Amygdala (tissue), 56 donors: Measurements from ENCODE around the gene LBHD1.
"Not testable (repeated sequence)": the region's sequence is repeated elsewhere in the genome, so short reads cannot be mapped to it uniquely, and the experiment has no call there.

ENCODE experiments used
- DNase-seq, 56 donors: peaks; one replicate each; lab custom pipeline; 2025; lab: John Stamatoyannopoulos, UW

The LBHD1 gene

GRCh38 chr11:62665599-62666258 is 6.3 kb downstream of the LBHD1 start:
- peak in 26 of 56 donors; percentile 20 to 71 (median 53) for DNase-seq

DNA sequence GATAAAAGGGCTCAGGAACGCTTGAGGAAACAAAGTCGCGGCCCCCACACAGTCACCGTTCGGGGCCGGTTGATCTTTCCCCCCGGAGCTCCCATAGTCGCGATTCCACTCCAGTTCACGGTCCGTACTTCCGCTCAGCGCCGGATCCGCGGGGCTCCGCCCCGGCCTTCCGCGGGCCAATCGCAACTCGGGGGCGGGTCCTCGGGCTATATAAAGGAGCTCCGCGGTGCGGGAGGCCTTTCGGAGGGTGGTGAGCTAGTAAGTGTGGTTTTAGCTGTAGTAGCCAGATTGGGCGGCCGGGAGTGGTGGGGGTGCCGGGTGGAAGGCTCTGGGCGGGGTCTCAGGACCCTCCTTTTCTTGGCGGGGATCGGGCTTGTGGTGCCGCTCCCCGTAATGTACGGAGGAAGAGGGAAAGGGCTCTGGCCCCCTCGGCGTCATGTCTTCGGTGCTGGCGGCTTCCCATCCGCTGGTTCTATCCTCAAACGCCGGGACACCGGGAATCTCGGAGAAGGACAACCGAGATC is 6.9 kb downstream of the LBHD1 start, which contains the start of the genes C11orf98 and CSKMT:
Gene C11orf98, minus strand, starts transcription at position 136 of the 524 bp plus-strand sequence. Its CDS starts 41 bp downstream, at position 95.
Gene CSKMT, plus strand, starts transcription at position 238 of the 524 bp plus-strand sequence. CDS start 568 bp downstream, outside the sequence.
- DNase-seq: peak; percentile 21 to 97 (median 92)

GRCh38 chr11:62664405-62665074 is 7.5 kb downstream of the LBHD1 start:
- peak in 9 of 56 donors; percentile 40 to 72 (median 57) for DNase-seq

DNA sequence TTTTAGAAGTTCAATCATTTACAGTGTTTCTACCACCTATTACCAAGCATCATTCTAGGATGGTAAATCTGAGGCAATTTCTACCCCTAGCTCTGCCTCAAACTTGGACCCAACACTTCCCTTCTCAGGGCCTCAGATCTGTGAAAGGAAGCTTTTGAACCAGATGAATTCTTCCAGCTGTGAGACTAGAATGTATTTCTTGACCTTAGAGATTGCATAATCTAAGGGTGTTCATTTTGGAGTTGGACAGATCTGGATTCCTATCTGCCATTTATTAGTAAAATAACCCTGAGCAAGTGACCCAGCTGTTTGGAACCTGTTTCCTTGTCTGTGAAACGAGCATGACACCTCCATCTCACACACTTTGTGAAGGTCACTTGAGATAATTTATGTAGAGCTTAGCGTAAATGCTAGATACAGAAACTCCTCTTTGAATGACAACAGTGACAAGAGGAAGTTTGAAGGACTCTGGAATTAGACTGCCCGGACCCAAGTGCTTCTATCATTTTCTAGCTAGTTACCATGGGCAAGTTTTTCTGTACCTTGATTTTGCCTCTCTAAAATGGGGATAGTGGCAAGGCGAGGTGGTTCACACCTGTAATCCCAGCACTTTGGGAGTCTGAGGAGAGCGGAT is 15.2 kb downstream of the LBHD1 start:
- DNase-seq: no peak

- no peak for DNase-seq
Measured at GRCh38 chr11:62654297-62654696, 17.8 kb downstream of the LBHD1 start.

- DNase-seq: peak in 2 of 56 donors; percentile 43 to 53
Measured at GRCh38 chr11:62652161-62653006, 19.7 kb downstream of the LBHD1 start.

DNA sequence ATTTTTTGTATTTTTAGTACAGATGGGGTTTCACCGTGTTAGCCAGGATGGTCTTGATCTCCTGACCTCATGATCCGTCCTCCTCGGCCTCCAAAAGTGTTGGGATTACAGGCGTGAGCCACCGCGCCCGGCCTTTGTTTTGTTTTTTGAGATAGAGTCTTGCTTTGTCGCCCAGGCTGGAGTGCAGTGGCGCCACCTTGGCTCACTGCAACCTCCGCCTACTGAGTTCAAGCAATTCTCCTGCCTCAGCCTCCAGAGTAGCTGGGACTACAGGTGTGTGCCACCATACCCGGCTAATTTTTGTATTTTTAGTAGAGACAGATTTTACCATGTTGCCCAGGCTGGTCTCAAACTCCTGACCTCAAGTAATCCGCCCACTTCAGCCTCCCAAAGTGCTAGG is 21.8 kb downstream of the LBHD1 start:
- not testable (repeated sequence) for DNase-seq

- DNase-seq: no peak
Measured at GRCh38 chr11:62649486-62649885, 22.6 kb downstream of the LBHD1 start.

DNA sequence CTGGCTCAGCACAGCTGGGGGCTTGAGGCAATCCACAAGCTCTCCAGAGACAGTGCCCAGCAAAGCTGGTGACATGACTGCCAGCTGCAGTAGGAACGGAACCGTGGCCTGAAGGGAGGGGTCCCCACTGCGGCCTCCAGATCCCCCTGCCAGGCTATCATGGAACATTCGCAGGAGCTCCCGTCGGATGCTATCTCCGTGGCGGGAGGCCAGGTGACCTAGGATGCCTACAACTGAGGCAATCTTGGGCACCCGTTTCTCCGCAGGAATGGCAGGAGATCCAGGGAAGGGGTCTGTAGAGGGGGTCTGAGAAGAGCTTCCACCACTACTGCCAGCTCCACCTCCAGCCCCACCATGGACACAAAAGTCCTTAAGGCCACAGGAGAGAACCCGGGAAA is 23.1 kb downstream of the LBHD1 start:
- DNase-seq: no peak

DNA sequence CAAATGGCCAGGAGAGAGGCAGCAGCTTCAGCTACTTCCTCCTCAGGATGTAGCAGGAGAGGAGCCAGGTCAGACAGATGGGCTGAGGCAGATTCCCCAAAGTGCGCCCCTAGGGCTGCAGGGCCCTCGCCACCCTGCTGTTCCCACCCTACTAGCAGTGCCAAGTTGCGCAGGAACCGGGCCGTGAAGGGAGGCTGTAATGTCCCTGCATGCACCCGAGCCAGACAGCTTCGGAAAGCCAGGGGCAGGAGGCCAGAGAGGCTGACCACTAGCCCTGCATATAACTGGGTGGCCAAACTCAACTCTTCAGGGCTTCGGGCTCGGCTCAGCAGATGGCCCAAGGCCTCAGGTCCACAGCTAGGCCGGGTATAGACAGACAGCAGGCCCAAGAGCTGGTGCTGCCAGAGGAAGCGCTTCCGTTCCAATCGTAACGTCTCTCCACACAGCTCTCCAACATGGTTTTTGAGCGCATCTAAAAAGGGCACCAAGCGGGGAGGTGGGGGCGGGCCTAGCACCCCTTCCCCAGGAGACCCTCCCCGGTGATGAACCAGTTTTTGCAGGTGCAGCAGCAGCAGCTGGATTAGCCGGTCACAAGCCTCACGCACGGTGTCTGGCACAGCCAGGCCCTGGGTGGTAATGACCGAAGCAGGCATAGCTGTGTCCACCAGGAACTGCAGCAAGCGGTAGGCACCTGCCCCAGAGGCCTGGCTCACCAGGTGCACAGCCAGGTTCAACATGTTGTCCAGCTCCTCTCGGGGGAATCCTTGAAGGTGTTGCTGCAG is 23.7 kb downstream of the LBHD1 start:
- no peak for DNase-seq

DNA sequence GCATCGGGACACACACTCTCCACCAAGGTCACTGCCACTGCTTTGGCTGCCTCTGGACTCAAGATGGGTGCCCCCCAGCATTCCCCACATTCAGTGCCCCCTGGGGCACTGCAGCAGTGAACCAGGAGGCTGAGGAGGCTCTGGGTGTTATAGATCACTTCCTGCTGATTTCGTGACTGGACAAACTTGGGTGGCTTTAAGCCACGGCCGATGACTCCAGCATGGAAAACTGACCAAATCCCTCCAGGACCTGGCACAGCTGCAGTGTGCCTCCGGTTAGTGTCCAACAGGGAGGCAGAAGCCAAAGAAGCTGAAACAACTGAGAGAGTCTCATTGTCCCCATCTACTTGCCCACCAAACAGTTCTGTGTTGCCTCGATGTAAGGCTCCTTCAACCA is 24.5 kb downstream of the LBHD1 start:
- no peak for DNase-seq

- DNase-seq: peak in 1 of 56 donors; percentile 55
Measured at GRCh38 chr11:62646825-62647608, 25.1 kb downstream of the LBHD1 start.

- DNase-seq: peak; percentile 62 to 99 (median 97)
Measured at GRCh38 chr11:62645946-62646824, 25.9 kb downstream of the LBHD1 start, which contains the start of gene GANAB. TSS of gene GANAB (minus strand) at chr11:62646613. CDS start at chr11:62646599, 14 bp downstream.

DNA sequence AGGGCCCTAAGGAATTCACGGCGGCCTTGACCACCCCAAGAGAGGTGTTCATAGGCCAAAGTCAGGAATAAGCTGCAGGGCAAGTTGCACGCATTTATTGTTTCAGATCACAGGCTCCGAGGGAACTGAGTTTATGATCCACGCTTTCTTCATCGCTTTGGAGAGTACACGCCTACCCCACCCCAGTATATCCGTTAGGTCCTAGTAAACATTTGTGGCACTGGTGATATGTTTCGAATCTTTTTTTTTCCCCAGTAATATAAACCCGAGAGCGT is 26.5 kb downstream of the LBHD1 start:
- DNase-seq: no peak

DNA sequence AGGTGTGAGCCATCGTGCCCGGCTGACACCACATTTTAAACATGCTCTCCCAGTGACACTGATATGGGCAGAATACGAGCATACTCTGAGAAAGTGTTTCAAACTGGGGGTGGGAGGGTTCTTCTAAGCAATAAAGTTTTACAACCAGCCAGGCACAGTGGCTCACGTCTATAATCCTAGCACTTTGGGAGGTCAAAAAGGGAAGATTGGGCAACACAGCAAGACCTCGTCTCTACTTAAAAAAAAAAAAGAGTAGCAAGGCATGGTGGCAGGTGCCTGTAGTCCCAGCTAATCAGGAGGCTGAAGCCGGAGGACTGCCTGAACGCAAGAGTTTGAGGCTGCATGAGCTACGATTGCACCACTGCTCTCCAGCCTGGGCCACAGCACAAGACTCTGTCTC is 27.8 kb downstream of the LBHD1 start:
- no peak for DNase-seq

DNA sequence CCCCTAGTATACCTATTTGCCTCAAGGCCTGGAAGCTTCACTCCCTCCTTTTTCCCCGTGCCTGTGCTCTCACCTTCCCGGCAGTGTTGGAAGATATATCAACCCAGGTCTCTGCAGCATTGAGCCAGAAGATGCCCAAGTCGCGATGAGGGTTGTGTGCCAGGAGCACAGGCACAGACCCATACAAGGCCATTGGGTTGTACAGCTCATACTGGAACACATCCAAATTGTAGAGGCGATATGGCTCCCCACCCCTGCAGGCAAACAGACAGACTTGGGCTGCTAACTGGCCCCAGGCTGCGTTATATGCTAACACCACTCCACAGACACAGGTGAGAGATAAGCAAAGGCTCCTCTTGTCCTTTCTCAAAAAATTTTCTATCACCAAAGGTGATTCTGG is 39.6 kb downstream of the LBHD1 start:
- no peak for DNase-seq

DNA sequence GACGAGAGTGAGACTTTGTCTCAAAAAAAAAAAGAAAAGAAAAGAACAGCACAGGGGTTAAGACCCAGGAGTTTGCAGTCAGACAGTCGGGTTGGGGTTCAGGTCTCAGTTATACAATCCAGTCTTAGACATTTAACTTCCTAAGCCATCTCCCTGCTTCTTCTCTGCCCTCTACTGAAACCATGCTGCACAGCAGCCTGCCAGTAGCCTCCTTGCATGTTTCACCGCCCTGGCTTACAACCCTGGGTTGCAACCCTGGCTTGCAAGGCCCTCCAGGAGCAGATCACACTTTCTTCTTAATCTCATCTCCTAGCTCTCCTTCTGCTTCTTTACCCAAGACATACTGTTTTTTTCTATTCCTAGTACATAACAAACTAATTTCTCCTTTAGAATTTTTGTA is 44.4 kb downstream of the LBHD1 start:
- no peak for DNase-seq
